SK-N-SH treated with all-trans-retinoic acid at 6 μM for 48 hours (cell line): ENCODE measurements around the gene MACC1.

Experiments
- CREB5 ChIP-seq: fragments of 250-450 bp; sonication (Bioruptor Pico); IDR thresholded peaks from 2 replicates; pipeline ENCODE4 v1.5.1; 2020; ENCODE audit warnings: low read depth, mild to moderate bottlenecking, moderate library complexity
- PATZ1 ChIP-seq: fragments of 250-450 bp; sonication (Bioruptor Pico); IDR thresholded peaks from 2 replicates; pipeline ENCODE4 v1.8.0; 2020; ENCODE audit warnings: mild to moderate bottlenecking, moderate library complexity, borderline replicate concordance

- TF ChIP-seq PATZ1 (CRISPR knock-in tag) = no peak
- no peak for TF ChIP-seq CREB5 (CRISPR knock-in tag)
Measured at GRCh38 chr7:20206104-20206896, 10.9 kb downstream of the MACC1 start.
